Vagina (tissue), 2 donors: Measurements from ENCODE around the gene OSBPL10.

ENCODE experiments used
- POLR2A ChIP-seq, 2 donors: fragments of 450-650 bp; IDR thresholded peaks; one replicate each; pipeline ENCODE4 v1.6.1; 2017; ENCODE audit warnings: antibody characterized with exemption in 2 of 2, mild to moderate bottlenecking in 2 of 2, moderate library complexity in 2 of 2
- POLR2AphosphoS5 ChIP-seq, 2 donors: sonication (generic); formaldehyde crosslinking; IDR thresholded peaks; one replicate each; pipeline ENCODE4 v1.9.0; 2017; ENCODE audit warnings: antibody characterized with exemption in 2 of 2, mild to moderate bottlenecking in 2 of 2, low read depth in 1 of 2; ENCODE audit not compliant: insufficient read depth in 1 of 2
- TF ChIP-seq, protein P1 (sequence below), 3 experiments: fragments of 450-650 bp in 2 of 3; fragments of 200-600 bp in 1 of 3; sonication (generic) in 1 of 3; IDR thresholded peaks; one replicate each; pipeline ENCODE4 v1.5.1; 2017 to 2019; ENCODE audit warnings: antibody characterized with exemption in 3 of 3, mild to moderate bottlenecking in 2 of 3, moderate library complexity in 2 of 3

- no peak for TF ChIP-seq POLR2AphosphoS5 (IDR thresholded peaks at IDR 0.05; ENCODE audit: insufficient read depth in 1 of 2, low read depth in 1 of 2)
- TF ChIP-seq POLR2A (IDR thresholded peaks at IDR 0.05): no peak
- TF ChIP-seq, protein P1, sequence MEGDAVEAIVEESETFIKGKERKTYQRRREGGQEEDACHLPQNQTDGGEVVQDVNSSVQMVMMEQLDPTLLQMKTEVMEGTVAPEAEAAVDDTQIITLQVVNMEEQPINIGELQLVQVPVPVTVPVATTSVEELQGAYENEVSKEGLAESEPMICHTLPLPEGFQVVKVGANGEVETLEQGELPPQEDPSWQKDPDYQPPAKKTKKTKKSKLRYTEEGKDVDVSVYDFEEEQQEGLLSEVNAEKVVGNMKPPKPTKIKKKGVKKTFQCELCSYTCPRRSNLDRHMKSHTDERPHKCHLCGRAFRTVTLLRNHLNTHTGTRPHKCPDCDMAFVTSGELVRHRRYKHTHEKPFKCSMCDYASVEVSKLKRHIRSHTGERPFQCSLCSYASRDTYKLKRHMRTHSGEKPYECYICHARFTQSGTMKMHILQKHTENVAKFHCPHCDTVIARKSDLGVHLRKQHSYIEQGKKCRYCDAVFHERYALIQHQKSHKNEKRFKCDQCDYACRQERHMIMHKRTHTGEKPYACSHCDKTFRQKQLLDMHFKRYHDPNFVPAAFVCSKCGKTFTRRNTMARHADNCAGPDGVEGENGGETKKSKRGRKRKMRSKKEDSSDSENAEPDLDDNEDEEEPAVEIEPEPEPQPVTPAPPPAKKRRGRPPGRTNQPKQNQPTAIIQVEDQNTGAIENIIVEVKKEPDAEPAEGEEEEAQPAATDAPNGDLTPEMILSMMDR (IDR thresholded peaks at IDR 0.05): no peak
Observed at GRCh38 chr3:31676556-31676955, 304.5 kb downstream of the OSBPL10 start.
